Forelimb muscle (tissue), 1 donor: Measurements from ENCODE around the gene NDUFAF2. TPM values are rescaled to one million over a fixed set of nuclear protein-coding genes. Genes with fewer than 3 reads are reported as not detected.
"Not testable (repeated sequence)": the region's sequence is repeated elsewhere in the genome, so short reads cannot be mapped to it uniquely, and the experiment has no call there.

Experiments used
- DNase-seq: peaks from one replicate; pipeline ENCODE4 v3.0.0-alpha.2; 2013; ENCODE audit warnings: low read depth
- polyA plus RNA-seq: library from polyadenylated mRNA; unstranded; fragments of 120-200 nt; gene quantifications from one replicate; pipeline ENCODE4 v1.2.1, GENCODE V29; 2013; ENCODE audit not compliant: insufficient read length

NDUFAF2 gene
- polyA plus RNA-seq, 1 donor: 22.2 TPM

DNA sequence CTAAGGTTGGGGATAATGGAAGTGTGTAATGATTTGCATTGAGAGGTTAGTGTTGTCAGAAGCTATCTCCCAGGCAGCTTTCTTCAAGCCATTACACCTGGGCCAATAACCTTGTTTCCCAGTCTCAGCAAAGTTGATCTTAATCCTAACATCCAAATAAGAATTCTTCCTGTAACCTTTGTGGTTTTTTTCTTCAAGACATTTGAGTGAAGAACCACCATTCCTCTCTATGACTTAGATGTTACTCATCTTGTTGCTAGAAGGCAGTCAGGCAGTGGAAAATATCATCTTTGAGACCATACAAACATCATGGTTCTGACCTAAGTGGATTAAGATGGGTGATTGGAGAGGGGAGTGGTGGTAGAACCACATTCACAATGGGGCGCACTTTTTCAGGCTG is 103.5 kb downstream of the NDUFAF2 start:
- DNase-seq: no peak

GRCh38 chr5:61050292-61050691 is 105.3 kb downstream of the NDUFAF2 start:
- DNase-seq: no peak

DNA sequence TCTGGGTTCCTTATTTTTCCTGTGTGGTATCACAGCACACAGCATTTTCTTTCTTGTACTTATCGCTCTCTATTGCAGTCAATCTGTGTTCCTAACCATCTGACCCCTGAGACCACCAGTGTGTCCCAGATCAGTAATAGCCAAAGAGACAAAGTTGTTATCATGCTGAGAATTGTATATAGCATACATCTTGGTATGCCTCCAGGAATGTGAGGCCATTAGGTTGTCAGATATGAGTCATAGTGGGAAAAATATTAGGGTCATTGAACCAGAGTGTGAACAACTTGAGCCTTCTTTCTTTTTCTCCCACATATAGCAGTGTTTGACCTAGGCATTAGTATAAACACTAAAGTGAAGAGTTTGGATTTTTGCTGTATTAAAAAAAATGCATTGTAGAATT is 106.3 kb downstream of the NDUFAF2 start:
- DNase-seq: no peak

- DNase-seq: no peak
Measured at GRCh38 chr5:61052882-61053281, 107.9 kb downstream of the NDUFAF2 start.

- DNase-seq: no peak
Measured at GRCh38 chr5:61053937-61054336, 108.9 kb downstream of the NDUFAF2 start.

GRCh38 chr5:61055434-61056006 is 110.5 kb downstream of the NDUFAF2 start:
- DNase-seq: peak; percentile 1

GRCh38 chr5:61059499-61059898 is 114.5 kb downstream of the NDUFAF2 start:
- DNase-seq: no peak

DNA sequence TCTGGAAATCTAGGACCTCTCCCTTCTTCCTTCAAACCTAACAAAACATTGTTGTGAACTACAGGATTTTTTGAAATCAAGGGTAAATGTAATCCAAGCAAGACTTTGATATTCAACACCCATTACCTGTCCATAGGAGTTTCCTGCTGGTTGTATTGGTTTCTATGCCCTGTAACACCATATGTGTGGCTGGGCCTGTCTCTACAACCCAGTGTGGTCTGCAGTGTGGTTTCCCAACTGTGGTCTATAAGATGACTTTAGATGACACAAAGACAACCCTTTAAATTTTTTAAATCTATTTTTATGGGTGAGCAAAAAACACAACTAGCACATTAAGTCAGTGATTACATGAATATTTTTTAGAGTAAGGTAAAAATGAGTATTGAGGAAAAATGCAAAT is 124.1 kb downstream of the NDUFAF2 start:
- no peak for DNase-seq

- DNase-seq: no peak
Measured at GRCh38 chr5:61071526-61071925, 126.5 kb downstream of the NDUFAF2 start.

- no peak for DNase-seq
Measured at GRCh38 chr5:61076626-61077025, 131.6 kb downstream of the NDUFAF2 start.

DNA sequence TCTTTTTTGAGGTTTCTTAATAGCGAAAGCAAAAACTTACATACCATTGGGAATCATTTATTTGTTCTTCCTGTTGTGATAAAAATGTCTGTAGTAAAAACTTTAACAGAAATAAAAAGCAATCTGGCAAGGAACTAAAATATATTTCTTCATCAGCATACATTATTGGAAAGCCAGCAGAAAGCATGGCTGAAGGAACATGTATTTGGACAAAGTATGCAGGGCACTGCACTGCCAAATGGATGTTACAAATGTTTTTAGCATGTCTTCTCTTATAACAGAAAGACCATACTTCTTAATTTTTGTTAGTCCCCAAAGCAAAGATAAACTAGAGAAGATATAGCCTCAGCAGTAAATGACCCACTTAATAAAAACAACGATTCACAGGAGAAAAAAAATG is 136.7 kb downstream of the NDUFAF2 start:
- no peak for DNase-seq

GRCh38 chr5:61082516-61083280 is 137.7 kb downstream of the NDUFAF2 start:
- no peak for DNase-seq

DNA sequence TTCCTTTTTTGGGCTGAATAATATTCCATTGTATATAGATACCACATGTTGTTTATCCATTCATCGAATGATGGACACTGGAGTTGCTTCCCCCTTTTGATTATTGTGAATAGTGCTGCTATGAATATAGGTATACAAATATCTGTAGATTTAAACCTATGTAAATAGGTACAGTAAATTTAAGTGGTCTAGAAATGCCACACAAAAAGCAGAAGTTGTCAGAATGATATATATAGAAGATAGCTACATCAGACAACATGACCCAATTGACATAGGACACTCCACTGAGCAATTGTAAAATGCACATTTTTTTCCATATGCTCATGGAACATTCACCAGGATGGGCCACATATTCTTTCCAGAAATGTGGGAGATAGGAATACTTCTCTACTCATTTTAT is 139.7 kb downstream of the NDUFAF2 start:
- no peak for DNase-seq

DNA sequence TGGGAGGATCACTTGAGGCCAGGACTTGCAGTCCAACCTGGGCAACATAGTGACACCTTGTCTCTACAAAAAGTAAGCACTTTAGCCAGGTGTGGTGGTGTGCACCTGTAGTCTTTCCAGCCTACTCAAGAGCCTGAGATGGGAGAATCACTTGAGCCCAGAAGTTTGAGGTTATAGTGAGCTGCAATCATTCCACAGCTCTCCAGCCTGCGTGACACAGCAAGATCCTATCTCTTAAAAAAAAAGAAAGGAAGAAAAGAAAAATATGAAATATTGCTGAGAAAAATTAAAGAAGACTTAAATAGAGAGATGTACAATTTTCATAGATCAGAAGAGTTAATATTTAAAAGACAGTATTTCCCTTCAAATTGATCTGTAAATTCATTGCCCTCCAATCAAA is 140.9 kb downstream of the NDUFAF2 start:
- no peak for DNase-seq

GRCh38 chr5:61087921-61088320 is 142.9 kb downstream of the NDUFAF2 start:
- DNase-seq: no peak

- DNase-seq: no peak
Measured at GRCh38 chr5:61089351-61089750, 144.3 kb downstream of the NDUFAF2 start.

DNA sequence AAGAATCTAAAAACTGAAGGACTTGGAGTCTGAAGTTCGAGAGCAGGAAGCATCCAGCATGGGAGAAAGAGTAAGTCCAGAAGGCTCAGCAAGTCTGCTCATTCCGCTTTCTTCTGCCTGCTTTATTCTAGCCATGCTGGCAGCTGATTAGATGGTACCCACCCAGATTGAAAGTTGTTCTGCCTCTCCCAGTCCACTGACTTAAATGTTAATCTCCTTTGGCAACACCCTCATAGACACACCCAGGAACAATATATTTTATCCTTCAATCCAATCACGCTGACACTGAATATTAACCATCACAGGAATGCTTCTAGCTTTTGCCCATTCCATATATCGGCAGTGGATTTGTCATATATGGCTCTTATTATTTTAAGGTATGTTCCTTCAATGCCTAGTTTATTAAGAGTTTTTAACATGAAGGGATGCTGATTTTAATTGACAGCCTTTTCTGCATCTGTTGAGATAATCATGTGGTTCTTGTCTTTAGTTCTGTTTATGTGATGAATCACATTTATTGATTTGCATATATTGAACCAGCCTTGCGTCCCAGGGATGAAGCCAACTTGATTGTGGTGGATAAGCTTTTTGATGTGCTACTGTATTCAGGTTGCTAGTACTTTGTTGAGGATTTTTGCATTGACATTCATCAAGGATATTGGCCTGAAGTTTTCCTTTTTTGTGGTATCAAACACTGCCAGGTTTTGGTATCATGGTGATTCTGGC is 148.2 kb downstream of the NDUFAF2 start:
- not testable (repeated sequence) for DNase-seq

GRCh38 chr5:61097465-61097864 is 152.5 kb downstream of the NDUFAF2 start:
- no peak for DNase-seq

DNA sequence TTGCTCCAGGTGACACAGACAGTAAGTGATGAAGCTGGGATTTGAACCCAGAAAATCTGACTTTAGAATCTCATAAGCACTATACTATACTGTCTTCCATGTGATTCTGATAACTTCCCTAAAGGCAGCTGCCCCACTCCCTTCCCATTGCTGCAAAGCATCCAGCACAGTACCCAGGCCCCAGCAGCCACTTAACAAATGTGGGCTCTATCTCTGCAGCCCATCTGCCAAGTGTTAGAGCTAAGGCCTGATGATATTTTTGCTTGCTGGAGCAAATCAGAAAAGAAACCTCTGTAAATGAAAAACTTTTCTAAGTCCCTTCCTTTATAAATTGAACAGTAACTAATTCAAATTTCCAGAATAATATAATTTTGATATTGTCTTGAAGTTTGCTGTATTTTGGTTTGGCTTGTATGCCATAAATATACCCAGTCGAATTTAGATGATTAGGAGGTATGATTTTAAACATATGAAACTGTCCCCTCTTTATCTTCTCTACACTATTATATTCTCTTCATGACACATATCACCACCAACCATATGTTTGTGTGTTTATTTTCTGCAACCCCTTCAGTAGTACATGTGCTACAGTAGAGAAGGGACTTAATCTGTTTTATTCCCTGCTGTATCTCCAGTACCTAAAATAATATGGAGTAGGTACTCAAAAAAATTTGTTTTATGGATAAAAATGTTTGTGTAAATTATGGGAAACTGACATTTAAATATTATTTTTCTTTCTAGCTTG is 153.4 kb downstream of the NDUFAF2 start:
- no peak for DNase-seq

GRCh38 chr5:61100437-61100836 is 155.4 kb downstream of the NDUFAF2 start:
- no peak for DNase-seq

DNA sequence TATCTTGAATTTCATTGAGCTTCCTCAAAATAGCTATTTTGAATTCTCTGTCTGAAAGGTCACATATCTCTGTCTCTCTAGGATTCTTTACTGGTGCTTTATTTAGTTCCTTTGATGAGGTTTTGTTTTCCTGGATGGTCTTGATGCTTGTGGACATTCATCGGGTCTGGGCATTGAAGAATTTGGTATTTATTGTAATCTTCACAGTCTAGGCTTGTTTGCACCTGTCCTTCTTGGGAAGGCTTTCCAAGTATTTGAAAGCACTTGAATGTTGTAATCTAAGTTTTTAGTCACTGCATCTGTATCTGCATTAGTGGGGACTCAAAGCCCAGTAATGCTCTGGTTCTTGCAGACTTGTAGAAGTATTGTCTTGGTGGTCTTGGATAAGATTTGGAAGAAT is 169.4 kb downstream of the NDUFAF2 start:
- no peak for DNase-seq

DNA sequence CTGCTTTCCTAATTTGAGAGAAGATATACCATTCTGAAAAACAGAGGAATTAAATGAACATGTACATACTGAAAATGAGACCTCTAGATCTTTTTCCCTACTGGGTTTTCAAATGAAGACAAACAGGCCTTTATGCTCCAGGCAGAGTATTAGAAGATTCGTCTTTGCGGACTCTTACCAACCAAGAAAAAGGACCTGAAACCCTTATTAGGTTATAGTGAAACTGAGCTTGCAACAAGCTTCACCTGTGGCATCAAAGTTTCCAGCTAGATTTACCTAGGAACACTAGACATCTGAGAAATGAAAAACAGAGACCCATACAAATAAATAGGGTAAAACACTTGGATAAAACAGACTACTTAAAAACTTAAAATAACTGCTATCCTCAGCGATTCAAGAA is 171.0 kb downstream of the NDUFAF2 start:
- DNase-seq: no peak
